Pons (tissue), 1 donor: ENCODE measurements around the gene CFAP97D1.
A peak's percentile ranks its signal among the peaks of the same experiment; 100 is the strongest.

Experiments
- DNase-seq: peaks from one replicate; pipeline ENCODE4 v3.0.0-alpha.2; 2016; ENCODE audit warnings: low spot score

CFAP97D1 gene

DNA sequence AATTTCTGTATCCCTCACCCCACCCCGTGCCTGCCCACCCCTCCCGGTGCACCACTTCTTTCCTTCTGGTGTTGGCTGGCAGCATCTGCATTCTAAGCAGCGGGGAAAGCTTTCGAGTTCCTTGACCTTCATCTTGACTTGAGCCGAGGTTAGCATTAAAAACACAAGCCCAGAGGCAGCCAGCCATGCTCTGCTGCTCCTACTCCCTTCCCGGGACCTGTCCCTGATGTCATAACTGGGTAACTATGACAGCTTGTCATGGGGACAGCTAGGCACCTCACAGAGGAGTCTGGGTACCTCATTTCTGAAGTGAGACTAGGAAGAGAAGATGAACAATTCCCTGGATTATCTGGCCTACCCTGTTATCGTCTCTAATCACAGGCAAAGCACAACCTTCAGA, at the start of gene CFAP97D1:
Gene CFAP97D1 (plus strand): TSS at position 301 of the 400 bp plus-strand sequence. CDS start 28 bp downstream, at position 329.
- no peak for DNase-seq

DNA sequence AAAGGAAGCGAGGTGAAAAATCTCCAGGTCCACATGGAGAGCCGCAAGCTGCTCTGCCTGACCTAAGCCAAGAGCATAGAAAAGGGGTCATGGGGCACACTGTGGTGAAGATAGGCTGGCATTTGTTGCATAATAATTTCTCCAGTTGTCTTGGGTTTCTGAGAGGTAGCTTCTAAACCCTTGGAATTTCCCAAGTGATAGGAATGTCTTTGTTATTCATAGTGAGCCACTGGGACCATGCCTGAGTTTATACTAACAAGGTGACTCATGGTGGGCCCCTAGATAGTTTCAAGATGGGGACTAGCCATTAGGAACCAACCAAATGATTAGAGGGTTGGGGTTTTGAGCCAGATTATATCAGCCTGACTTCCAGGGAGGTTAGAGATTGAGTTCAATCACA, 47.3 kb upstream of the CFAP97D1 start:
- DNase-seq: no peak

DNA sequence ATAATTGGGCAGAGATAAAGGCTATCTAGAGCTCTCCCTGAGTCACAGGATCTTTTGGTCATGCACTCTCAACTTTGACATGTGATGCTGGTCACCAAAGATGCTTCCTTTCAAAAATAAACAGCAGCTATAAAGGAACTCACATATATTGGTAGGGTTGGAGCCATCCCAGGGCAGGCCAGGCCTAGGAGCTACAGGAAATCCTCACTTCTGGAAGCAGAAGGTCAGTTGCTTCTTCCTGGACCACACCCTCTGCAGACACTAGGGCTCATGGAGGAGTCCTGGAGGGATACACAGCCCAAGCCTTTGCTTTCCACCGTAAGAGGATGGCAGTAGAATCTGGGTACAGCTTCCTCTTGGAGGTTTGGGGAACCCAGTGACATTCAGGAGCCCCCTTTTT, 46.3 kb upstream of the CFAP97D1 start:
- DNase-seq: no peak

GRCh38 chr17:43734376-43734775, 45.9 kb upstream of the CFAP97D1 start:
- no peak for DNase-seq

- no peak for DNase-seq
Measured at GRCh38 chr17:43736389-43736788, 43.8 kb upstream of the CFAP97D1 start.

DNA sequence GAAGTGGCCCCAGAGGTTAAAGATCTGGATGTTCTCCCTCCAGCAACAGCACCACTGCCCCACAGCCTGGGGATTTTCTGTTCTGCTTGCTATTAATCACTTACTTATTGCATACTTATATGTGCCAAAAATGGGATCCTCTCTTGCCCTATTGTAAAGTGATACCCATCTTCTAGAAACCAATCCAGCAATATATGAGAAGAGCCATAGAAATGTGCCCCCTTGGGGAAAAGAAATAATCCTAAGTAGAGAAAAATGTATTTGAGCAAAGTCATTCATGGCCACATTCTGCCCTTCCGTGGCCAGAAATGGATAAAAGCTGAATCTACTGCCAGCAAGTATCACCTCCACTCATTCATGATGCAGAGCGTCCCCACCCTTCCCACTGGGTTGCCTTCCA, 42.5 kb upstream of the CFAP97D1 start:
- DNase-seq: no peak

DNA sequence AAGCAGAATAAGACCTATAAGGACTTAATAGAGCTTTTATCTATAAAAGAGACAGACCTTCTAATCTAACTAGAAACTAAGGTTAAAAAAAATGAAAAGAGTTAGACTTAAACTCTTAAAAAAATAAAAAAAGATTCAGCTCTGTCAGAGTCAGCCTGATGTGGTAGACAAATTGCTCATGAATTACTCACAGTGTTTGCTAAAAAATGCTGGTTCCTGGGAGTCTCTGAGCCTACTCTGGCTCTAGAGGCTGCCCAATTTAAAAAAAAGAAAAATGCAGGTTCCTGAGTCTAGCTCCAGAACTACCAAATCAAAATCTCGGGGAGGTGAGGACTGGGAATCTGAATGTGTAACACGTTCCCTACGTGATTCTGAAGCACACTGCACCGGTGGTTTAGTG, 39.7 kb upstream of the CFAP97D1 start:
- DNase-seq: no peak

GRCh38 chr17:43741636-43742035, 38.6 kb upstream of the CFAP97D1 start:
- no peak for DNase-seq

DNA sequence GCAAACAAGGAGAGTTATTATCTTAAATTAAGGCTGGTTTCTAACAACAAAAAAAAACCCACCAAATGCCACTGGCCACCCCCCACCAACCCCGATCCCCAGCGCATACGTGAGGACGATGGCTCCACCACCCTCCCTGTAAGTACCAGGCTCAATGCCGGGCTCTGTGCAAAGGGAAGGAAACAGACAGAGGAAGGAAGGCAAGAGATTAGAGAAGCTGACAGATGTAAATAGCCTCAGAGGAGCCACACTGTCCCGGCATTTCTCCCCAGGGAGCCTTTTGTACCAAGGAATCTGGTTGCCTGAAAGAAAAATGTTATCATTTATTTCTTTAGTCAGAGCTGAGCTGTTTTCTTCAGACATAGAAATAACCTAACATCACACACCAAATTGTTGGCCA, 34.7 kb upstream of the CFAP97D1 start:
- DNase-seq: no peak

DNA sequence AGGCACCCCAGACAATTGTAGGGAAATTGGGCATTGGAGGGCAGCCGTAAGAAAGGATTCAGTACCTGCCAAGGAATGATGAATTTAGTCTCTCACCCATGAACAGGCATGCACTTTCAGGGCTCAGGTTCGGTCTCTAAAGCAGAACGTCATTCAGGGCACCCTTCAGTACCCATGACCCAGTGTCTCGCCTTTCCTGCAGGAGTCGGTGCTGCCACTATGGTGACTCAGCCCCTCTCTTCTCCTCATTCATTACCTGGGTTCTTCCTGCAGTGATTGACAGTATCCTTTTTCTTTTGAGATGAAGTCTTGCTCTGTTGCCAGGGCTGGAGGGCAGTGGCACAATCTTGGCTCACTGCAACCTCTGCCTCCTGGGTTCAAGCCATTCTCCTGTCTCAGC, 30.1 kb upstream of the CFAP97D1 start:
- DNase-seq: no peak

DNA sequence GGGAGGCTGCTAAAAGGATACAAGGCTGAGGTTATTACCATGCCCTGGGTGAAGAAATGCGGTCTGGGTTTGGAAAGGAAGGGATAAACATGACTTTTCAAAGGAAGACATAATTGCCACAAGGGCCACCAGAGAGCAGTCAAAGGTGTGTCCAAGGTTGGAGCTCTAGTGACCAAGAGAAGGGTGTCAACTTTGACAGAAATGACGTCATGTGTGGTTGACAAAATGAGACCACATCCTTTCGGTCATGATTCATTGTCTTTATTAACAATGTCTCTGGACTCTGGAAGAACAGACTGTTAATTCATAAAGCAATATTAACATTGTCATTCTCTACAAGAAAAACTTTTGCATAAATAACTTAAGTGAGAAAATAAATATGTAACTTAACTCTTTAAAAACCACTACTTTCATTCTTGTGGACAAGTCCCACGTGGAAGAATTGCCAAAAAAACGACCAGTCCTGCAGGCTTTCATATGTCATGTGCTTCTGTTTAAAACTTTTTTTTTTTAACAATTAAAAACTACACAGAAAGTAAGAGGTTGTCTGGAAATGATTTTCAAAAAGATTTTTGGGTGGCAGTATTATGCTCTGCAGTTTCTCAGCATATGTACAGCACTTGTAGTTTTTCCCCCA, 26.6 kb upstream of the CFAP97D1 start:
- DNase-seq: no peak

DNA sequence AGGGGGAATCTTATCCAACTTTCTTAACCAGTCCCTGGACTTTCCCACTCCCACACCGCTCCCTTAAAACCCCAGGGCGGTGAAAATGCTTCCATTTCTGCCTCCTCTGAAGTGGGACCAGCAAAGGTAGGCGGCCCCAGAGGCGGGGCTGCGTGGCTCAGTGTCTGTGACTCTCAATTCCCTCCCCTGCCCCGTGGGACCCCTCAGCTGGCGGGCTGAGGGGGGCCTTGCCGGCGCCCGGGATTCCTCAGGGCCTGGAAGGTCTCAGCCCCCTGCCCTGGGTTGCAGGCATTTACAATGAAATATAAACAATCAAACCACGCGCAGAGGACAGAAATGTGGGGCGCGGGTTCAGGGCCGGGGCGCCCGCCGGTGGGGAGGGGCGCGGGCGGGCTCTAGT, 25.3 kb upstream of the CFAP97D1 start:
- DNase-seq: no peak

GRCh38 chr17:43755389-43755875, 24.8 kb upstream of the CFAP97D1 start:
- no peak for DNase-seq

DNA sequence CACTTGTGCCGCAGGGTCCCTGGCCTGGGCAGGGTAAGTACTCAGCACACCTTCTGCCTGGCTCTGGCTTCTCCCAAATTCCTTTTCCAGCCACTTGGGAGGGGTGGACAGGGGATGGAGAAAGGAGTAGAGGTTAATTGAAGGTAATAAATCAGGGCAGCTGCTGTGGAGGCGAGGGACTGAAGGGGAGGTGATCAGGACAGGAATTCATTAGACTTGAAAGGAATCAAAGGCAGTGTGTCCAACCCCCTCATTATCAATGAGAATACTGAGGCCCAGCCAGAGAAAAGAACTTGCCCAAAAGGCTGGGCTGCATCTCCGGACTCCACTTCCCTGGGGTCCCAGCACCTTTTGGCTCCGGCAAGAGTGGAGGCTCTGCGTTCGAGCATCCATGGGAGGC, 24.0 kb upstream of the CFAP97D1 start:
- no peak for DNase-seq

GRCh38 chr17:43757171-43757660, 23.0 kb upstream of the CFAP97D1 start:
- no peak for DNase-seq

GRCh38 chr17:43758086-43758485, 22.1 kb upstream of the CFAP97D1 start:
- no peak for DNase-seq

DNA sequence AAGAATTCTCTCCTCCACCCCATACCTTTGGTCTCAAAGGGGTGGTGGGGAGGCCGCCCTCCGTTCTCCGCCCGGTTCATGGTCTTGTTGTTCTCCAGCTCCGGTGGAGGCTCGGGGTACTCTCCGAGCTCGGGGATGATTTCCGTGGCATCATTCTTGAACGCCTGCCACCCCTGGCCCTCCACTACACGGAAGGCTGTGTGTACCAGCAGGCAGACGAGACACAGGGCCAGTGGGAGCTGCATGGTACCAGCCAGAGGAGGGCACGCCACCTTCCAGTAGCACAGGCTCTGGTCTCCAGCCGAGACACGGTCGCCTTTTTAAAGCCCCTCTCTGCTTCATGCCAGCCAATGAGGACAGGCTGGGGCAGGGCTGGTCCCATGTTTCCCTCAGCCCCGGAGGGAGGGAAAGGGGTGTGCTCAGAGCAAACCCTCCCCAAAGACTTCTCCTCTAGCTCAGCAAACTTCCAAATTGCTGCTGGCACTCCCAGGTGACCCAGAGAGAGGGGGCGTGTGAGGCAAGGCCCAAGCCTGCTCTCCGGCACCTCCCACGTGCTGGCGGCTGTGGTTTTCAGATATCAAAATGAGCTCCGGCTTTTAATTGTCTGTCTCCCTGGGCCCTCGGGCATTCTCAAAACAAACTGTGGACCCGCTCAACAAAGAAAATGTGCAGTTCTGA, 21.6 kb upstream of the CFAP97D1 start, which contains the start of gene SOST:
Gene SOST (minus strand): TSS at position 295 of the 678 bp plus-strand sequence. CDS start 50 bp downstream, at position 245.
- DNase-seq: no peak

DNA sequence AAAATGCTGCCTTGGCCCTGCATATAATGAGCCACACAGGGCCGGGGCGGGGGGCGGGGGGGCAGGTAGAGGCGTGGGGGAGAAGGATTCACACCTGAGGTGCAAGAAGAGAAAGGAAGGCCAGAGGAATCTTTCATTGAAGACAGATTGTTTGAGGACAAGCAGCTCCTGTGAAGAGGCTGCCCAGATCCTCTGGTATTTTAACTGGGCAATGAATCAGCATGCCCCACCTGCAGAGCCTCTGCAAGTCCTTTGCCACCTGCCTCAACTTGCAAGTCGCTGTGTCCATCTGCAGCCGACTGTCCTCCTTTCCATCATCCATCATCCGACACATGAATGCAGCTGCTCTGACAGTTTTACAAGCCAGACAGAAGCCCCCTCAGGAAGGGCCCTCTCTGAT, 20.4 kb upstream of the CFAP97D1 start:
- no peak for DNase-seq

GRCh38 chr17:43760254-43760852, 19.9 kb upstream of the CFAP97D1 start:
- DNase-seq: peak; percentile 92

DNA sequence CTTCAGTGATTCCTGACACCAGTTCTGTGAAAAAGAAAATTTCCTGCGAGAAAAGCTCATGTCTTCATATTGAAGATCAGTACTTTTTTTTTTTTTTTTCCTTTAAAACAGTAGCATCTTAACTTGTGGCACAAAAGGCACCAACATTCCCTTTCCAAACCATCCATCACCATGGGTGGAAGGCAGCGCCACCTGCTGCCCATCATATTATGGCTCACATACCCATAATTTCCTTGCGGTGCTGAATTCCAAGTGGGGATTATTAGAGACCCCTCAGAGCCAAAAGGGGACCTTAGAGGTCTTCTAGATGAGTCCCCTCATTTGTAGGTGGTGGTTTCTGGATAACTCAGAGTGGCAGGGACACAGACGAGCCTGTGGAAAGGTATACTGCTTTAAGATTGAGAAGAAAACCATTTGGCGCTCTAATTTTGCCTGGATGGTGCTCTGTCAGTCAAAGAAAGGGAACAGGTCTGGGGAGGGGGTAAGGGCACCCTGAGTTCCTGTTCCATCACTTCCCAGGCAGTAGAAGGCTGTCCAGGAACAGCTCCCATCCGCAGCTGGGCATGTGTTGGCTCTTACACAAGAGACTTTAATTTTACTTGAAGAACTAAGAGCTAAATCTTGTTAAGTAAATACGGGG, 13.7 kb upstream of the CFAP97D1 start:
- peak; percentile 56 for DNase-seq

- DNase-seq: no peak
Measured at GRCh38 chr17:43767053-43767712, 13.1 kb upstream of the CFAP97D1 start.

DNA sequence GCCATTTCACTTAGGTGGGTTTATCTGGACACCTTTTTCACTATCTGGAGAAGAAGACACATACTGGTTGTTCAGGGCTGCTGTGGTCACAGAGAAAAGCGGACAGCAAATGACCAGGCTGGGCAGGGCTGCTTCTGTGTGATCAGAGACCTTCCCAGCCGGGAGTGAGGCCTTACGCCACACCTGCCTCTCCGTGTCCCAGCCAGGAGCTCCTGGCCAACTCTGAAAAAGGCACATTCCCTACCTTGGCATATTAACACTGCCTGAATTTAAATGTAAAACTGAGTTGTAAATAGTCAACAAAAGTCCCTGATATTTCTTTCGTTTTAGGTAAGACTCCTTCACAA, 12.5 kb upstream of the CFAP97D1 start:
- no peak for DNase-seq
